GM23338 (cell line): ENCODE results near the gene WRNIP1. TPM values are rescaled to one million over a fixed set of nuclear protein-coding genes. Genes with fewer than 3 reads are reported as not detected.

Source experiments
- ATAC-seq: fragments of 200-7000 bp; cut with Tn5 transposase; 3 replicates; pipeline ENCODE4 v1.9.1; 2020
- DNase-seq: peaks from one replicate; pipeline ENCODE4 v3.0.0-alpha.2; 2015; ENCODE audit warnings: low spot score
- H2AFZ ChIP-seq: fragments of 200-600 bp; sonication (generic); 2 replicates; pipeline ENCODE4 v1.8.0; 2016; ENCODE audit warnings: antibody characterized with exemption, mild to moderate bottlenecking, moderate library complexity
- H3F3A ChIP-seq: fragments of 200-600 bp; sonication (generic); replicated peaks from 2 replicates; pipeline ENCODE4 v1.8.0; 2017; ENCODE audit warnings: antibody characterized with exemption, mixed run types, low read depth
- H3K27ac ChIP-seq: fragments of 200-600 bp; sonication (generic); 2 replicates; pipeline ENCODE4 v1.6.1; 2016; ENCODE audit warnings: low read depth
- H3K27me3 ChIP-seq: fragments of 200-600 bp; sonication (generic); 2 replicates; pipeline ENCODE4 v1.8.0; 2016; ENCODE audit warnings: mild to moderate bottlenecking, mixed run types, moderate library complexity; ENCODE audit not compliant: insufficient read depth
- H3K36me3 ChIP-seq: fragments of 200-600 bp; sonication (generic); 2 replicates; pipeline ENCODE4 v1.8.0; 2016; ENCODE audit warnings: mild to moderate bottlenecking; ENCODE audit not compliant: insufficient read depth
- H3K4me1 ChIP-seq: fragments of 200-600 bp; sonication (generic); 2 replicates; pipeline ENCODE4 v1.8.0; 2016; ENCODE audit warnings: mild to moderate bottlenecking, moderate library complexity; ENCODE audit not compliant: insufficient read depth
- H3K4me2 ChIP-seq: fragments of 200-600 bp; sonication (generic); 2 replicates; pipeline ENCODE4 v1.7.1; 2017; ENCODE audit warnings: mixed run types
- H3K4me3 ChIP-seq: fragments of 200-600 bp; sonication (generic); 2 replicates; pipeline ENCODE4 v1.6.1; 2016; ENCODE audit warnings: mixed run types
- H3K79me2 ChIP-seq: fragments of 200-600 bp; sonication (generic); replicated peaks from 2 replicates; pipeline ENCODE4 v1.8.0; 2017; ENCODE audit warnings: mild to moderate bottlenecking; ENCODE audit not compliant: insufficient read depth
- H3K9me2 ChIP-seq: fragments of 200-600 bp; sonication (generic); 2 replicates; pipeline ENCODE4 v1.8.0; 2017; ENCODE audit not compliant: insufficient read depth
- H4K20me1 ChIP-seq: fragments of 200-600 bp; sonication (generic); replicated peaks from 2 replicates; pipeline ENCODE4 v1.8.0; 2017; ENCODE audit warnings: mild to moderate bottlenecking; ENCODE audit not compliant: insufficient read depth
- H3K27ac Mint-ChIP-seq: 2 replicates; pipeline ENCODE4 v1.8.0; 2020; ENCODE audit warnings: inconsistent platforms, mild to moderate bottlenecking, moderate library complexity, mixed read lengths
- H3K27me3 Mint-ChIP-seq: 3 replicates; pipeline ENCODE4 v1.8.0; 2022; ENCODE audit warnings: low read depth, mild to moderate bottlenecking, moderate library complexity, mixed read lengths, inconsistent platforms; ENCODE audit not compliant: insufficient read depth, poor library complexity
- H3K36me3 Mint-ChIP-seq: 3 replicates; pipeline ENCODE4 v1.8.0; 2021; ENCODE audit warnings: low read depth, mild to moderate bottlenecking, inconsistent platforms, moderate library complexity, mixed read lengths
- H3K4me1 Mint-ChIP-seq: 3 replicates; pipeline ENCODE4 v1.8.0; 2020; ENCODE audit warnings: mild to moderate bottlenecking, inconsistent platforms, mixed read lengths
- H3K4me3 Mint-ChIP-seq: 3 replicates; pipeline ENCODE4 v1.8.0; 2021; ENCODE audit warnings: moderate library complexity, mild to moderate bottlenecking, inconsistent platforms, mixed read lengths
- H3K9me3 Mint-ChIP-seq: 3 replicates; pipeline ENCODE4 v1.8.0; 2020; ENCODE audit warnings: moderate library complexity, mild to moderate bottlenecking, inconsistent platforms, mixed read lengths
- CREB1 ChIP-seq: fragments of 250-450 bp; sonication (Bioruptor Pico); IDR thresholded peaks from 2 replicates; pipeline ENCODE4 v1.5.0; 2020; ENCODE audit warnings: low read depth, mild to moderate bottlenecking, moderate library complexity
- CTCF ChIP-seq, 2 experiments: fragments of 200-600 bp in 1 of 2; sonication (generic) in 1 of 2; conservative IDR thresholded peaks; 2 replicates each; pipeline versions ENCODE4 v1.5.1 to v1.6.1; 2016 to 2017; ENCODE audit warnings: antibody characterized with exemption in 2 of 2, low read depth in 2 of 2, mild to moderate bottlenecking in 2 of 2, moderate library complexity in 1 of 2
- ETS1 ChIP-seq: IDR thresholded peaks from 2 replicates; pipeline ENCODE4 v1.6.1; 2016; ENCODE audit warnings: antibody characterized with exemption
- EZH2 ChIP-seq: fragments of 200-600 bp; sonication (generic); IDR thresholded peaks from one replicate; pipeline ENCODE4 v1.8.0; 2017; ENCODE audit warnings: antibody characterized with exemption, mild to moderate bottlenecking, low read depth; ENCODE audit not compliant: unreplicated experiment
- EZH2phosphoT487 ChIP-seq: fragments of 200-600 bp; sonication (generic); IDR thresholded peaks from one replicate; pipeline ENCODE4 v1.8.1; 2018; ENCODE audit warnings: antibody characterized with exemption; ENCODE audit not compliant: unreplicated experiment
- JUNB ChIP-seq: IDR thresholded peaks from one replicate; pipeline ENCODE4 v1.6.1; 2016; ENCODE audit warnings: antibody characterized with exemption; ENCODE audit not compliant: unreplicated experiment
- NANOG ChIP-seq: IDR thresholded peaks from 2 replicates; pipeline ENCODE4 v1.6.1; 2016; ENCODE audit warnings: antibody characterized with exemption, borderline replicate concordance
- POLR2AphosphoS5 ChIP-seq: IDR thresholded peaks from 2 replicates; pipeline ENCODE4 v1.6.1; 2016; ENCODE audit warnings: antibody characterized with exemption, low read depth
- REST ChIP-seq: IDR thresholded peaks from one replicate; pipeline ENCODE4 v1.6.1; 2018; ENCODE audit warnings: antibody characterized with exemption; ENCODE audit not compliant: unreplicated experiment
- STAT1 ChIP-seq: IDR thresholded peaks from one replicate; pipeline ENCODE4 v1.6.1; 2016; ENCODE audit warnings: antibody characterized with exemption; ENCODE audit not compliant: unreplicated experiment
- ZNF114 ChIP-seq: fragments of 250-450 bp; sonication (Bioruptor Pico); IDR thresholded peaks from 2 replicates; pipeline ENCODE4 v1.5.0; 2020; ENCODE audit warnings: mild to moderate bottlenecking, moderate library complexity
- ZNF331 ChIP-seq: fragments of 250-450 bp; sonication (Bioruptor Pico); IDR thresholded peaks from 2 replicates; pipeline ENCODE4 v1.5.0; 2020; ENCODE audit warnings: low read depth, mild to moderate bottlenecking, moderate library complexity
- ZNF462 ChIP-seq: fragments of 250-450 bp; sonication (Bioruptor Pico); IDR thresholded peaks from 2 replicates; pipeline ENCODE4 v1.5.0; 2020; ENCODE audit warnings: mild to moderate bottlenecking, moderate library complexity
- polyA plus RNA-seq: library from polyadenylated mRNA; unstranded; fragments of >200 nt; fragmentation: Nextera tagmentation; extraction: Ambion mirVana; gene quantifications from 2 replicates; pipeline ENCODE4 v1.2.1, GENCODE V29; 2016
- total RNA-seq: library from RNA; depleted of rRNA; stranded (reverse); fragments of >200 nt; shearing (Covaris generic); gene quantifications from 2 replicates; pipeline ENCODE4 v1.2.3, GENCODE V29; 2014

WRNIP1 gene
- total and polyA plus RNA-seq, 2 experiments from 2014 or later, result 27.6 to 66.0 TPM

GRCh38 chr6:2767657-2768524, 2.7 kb downstream of the WRNIP1 start:
- peaks cover 35% of the 10 kb centered on the region for H3K4me1 ChIP-seq
- 0 out of 3 replicates have a peak, but pooled peaks cover 4% of the 10 kb centered on the region for H3K9me3 Mint-ChIP-seq
- no peak overlapping the region for H2AFZ ChIP-seq
- H3K79me2 ChIP-seq, result peaks cover 68% of the 10 kb centered on the region
- no peak for ATAC-seq
- H3K4me1 Mint-ChIP-seq, result peaks cover 38% of the 10 kb centered on the region
- H3K27ac Mint-ChIP-seq, result no peak overlapping the region
- no peaks in the 10 kb centered on the region for H3K36me3 ChIP-seq
- H3K4me3 Mint-ChIP-seq, result peak overlapping the region; percentile 90
- TF ChIP-seq STAT1, result no peak
- TF ChIP-seq CTCF (conservative IDR thresholded peaks at IDR 0.05; ENCODE audit: low read depth in 2 of 2), result no peak
- no peak for TF ChIP-seq ETS1
- no peak for TF ChIP-seq ZNF331 (CRISPR knock-in tag)
- TF ChIP-seq REST, result no peak
- no peak for TF ChIP-seq CREB1 (CRISPR knock-in tag)
- TF ChIP-seq NANOG, result no peak
- no peak for TF ChIP-seq EZH2phosphoT487
- TF ChIP-seq EZH2, result no peak
- TF ChIP-seq JUNB, result no peak
- TF ChIP-seq POLR2AphosphoS5, result no peak
- TF ChIP-seq ZNF114 (CRISPR knock-in tag), result no peak
- no peak for TF ChIP-seq ZNF462 (CRISPR knock-in tag)
- peaks cover 12% of the 10 kb centered on the region; the same call in 2 of the 3 replicates for H3K36me3 Mint-ChIP-seq
- peaks cover 5% of the 10 kb centered on the region; the same call in 1 of the 2 replicates for H3K27me3 ChIP-seq
- no peak for DNase-seq
- no peak overlapping the region for H3K27ac ChIP-seq
- H3K27me3 Mint-ChIP-seq, result peaks cover 7% of the 10 kb centered on the region
- H4K20me1 ChIP-seq, result peaks cover 52% of the 10 kb centered on the region
- H3F3A ChIP-seq, result no peaks in the 10 kb centered on the region
- H3K4me3 ChIP-seq, result peak overlapping the region; percentile 83
- H3K9me2 ChIP-seq, result no peaks in the 10 kb centered on the region
- peak overlapping the region; percentile 94 for H3K4me2 ChIP-seq
